SK-N-SH (cell line): ENCODE results near the gene IMPG1. TPM values are rescaled to one million over a fixed set of nuclear protein-coding genes. Genes with fewer than 3 reads are reported as not detected.

Experiments used
- CTCF ChIA-PET: fragments of 300-600, 350-600 bp; formaldehyde crosslinking; extraction: SDS; loops from one replicate; lab custom pipeline; 2021; lab: Yijun Ruan, JAX
- POLR2A ChIA-PET: fragments of 350-600 bp; sonication (Branson Sonifier 250); formaldehyde crosslinking; extraction: SDS; loops from one replicate; lab custom pipeline; 2020; ENCODE audit warnings: antibody characterized with exemption, inconsistent platforms; lab: Yijun Ruan, JAX
- DNase-seq: peaks from one replicate; pipeline ENCODE4 v3.0.0; 2012
- H2AFZ ChIP-seq: fragments of 200-600 bp; sonication (generic); 2 replicates; pipeline ENCODE4 v1.8.1; 2016; ENCODE audit warnings: antibody characterized with exemption, mild to moderate bottlenecking, low read depth
- H3F3A ChIP-seq: fragments of 200-600 bp; sonication (generic); replicated peaks from 2 replicates; pipeline ENCODE3; 2016; ENCODE audit warnings: antibody characterized with exemption, mild to moderate bottlenecking; ENCODE audit not compliant: insufficient read depth
- H3K27ac ChIP-seq, 2 experiments: fragments of 200-500 bp in 1 of 2; fragments of 200-600 bp in 1 of 2; sonication (Bioruptor generic) in 1 of 2; sonication (generic), shearing (Covaris generic) in 1 of 2; 2 replicates each; pipeline versions ENCODE4 v1.5.1 to v1.6.1; 2014 to 2016; ENCODE audit warnings: low read depth in 2 of 2, inconsistent platforms in 1 of 2, low read length in 1 of 2, mild to moderate bottlenecking in 1 of 2, mixed read lengths in 1 of 2
- H3K27me3 ChIP-seq: fragments of 200-600 bp; sonication (generic), shearing (Covaris generic); 2 replicates; pipeline ENCODE4 v1.6.1; 2016; ENCODE audit warnings: mixed run types; ENCODE audit not compliant: insufficient read depth
- H3K36me3 ChIP-seq, 2 experiments: fragments of 200-500 bp in 1 of 2; fragments of 200-600 bp in 1 of 2; sonication (Bioruptor generic) in 1 of 2; sonication (generic) in 1 of 2; replicated peaks in 1 of 2; 2 replicates each; pipeline versions ENCODE3 to v1.5.1; 2014 to 2016; ENCODE audit warnings: low read length in 1 of 2, mild to moderate bottlenecking in 1 of 2; ENCODE audit not compliant: insufficient read depth in 2 of 2, control insufficient read depth in 1 of 2
- H3K4me1 ChIP-seq, 2 experiments: fragments of 200-500 bp in 1 of 2; fragments of 200-600 bp in 1 of 2; sonication (Bioruptor generic) in 1 of 2; sonication (generic), shearing (Covaris generic) in 1 of 2; 2 replicates each; pipeline versions ENCODE4 v1.5.1 to v1.6.1; 2014 to 2016; ENCODE audit warnings: low read depth in 1 of 2, low read length in 1 of 2, mixed run types in 1 of 2; ENCODE audit not compliant: insufficient read depth in 2 of 2, control insufficient read depth in 1 of 2
- H3K4me2 ChIP-seq: fragments of 200-600 bp; sonication (generic), shearing (Covaris generic); 2 replicates; pipeline ENCODE4 v1.6.1; 2017; ENCODE audit warnings: mixed run types
- H3K4me3 ChIP-seq, 2 experiments: fragments of 200-500 bp in 1 of 2; fragments of 200-600 bp in 1 of 2; sonication (Bioruptor generic) in 1 of 2; sonication (generic), shearing (Covaris generic) in 1 of 2; 2 replicates each; pipeline versions ENCODE4 v1.5.1 to v1.8.1; 2014 to 2016; ENCODE audit warnings: low read depth in 2 of 2, inconsistent platforms in 1 of 2, low read length in 1 of 2, mild to moderate bottlenecking in 1 of 2, mixed read lengths in 1 of 2, moderate library complexity in 1 of 2
- H3K79me2 ChIP-seq: fragments of 200-600 bp; sonication (generic); 2 replicates; pipeline ENCODE4 v1.8.1; 2017; ENCODE audit warnings: mild to moderate bottlenecking; ENCODE audit not compliant: insufficient read depth
- H3K9ac ChIP-seq: fragments of 200-600 bp; sonication (generic); 2 replicates; pipeline ENCODE4 v1.6.1; 2017; ENCODE audit warnings: mixed run types
- H3K9me2 ChIP-seq: fragments of 200-600 bp; sonication (generic); 2 replicates; pipeline ENCODE4 v1.6.1; 2017; ENCODE audit warnings: mixed run types
- H3K9me3 ChIP-seq: fragments of 200-600 bp; sonication (generic); 2 replicates; pipeline ENCODE4 v1.6.1; 2017; ENCODE audit warnings: mixed run types, mild to moderate bottlenecking, moderate library complexity
- H4K20me1 ChIP-seq: fragments of 200-600 bp; sonication (generic); 2 replicates; pipeline ENCODE4 v1.6.1; 2017; ENCODE audit warnings: mild to moderate bottlenecking, mixed run types; ENCODE audit not compliant: insufficient read depth
- CHD2 ChIP-seq: fragments of 150-350 bp; IDR thresholded peaks from 2 replicates; pipeline ENCODE4 v1.6.1; 2018; ENCODE audit warnings: low read length; ENCODE audit not compliant: partially characterized antibody
- EP300 ChIP-seq, 2 experiments: IDR thresholded peaks; 2 replicates each; pipeline versions ENCODE4 v1.4.0 to v1.6.1; 2012; ENCODE audit warnings: borderline replicate concordance in 1 of 2, low read depth in 1 of 2, low read length in 1 of 2
- EZH2phosphoT487 ChIP-seq: fragments of 200-600 bp; sonication (generic); IDR thresholded peaks from 2 replicates; pipeline ENCODE4 v1.6.1; 2017; ENCODE audit warnings: low read depth, mixed run types, mild to moderate bottlenecking, antibody characterized with exemption, moderate library complexity, borderline replicate concordance
- FOXJ3 ChIP-seq: sonication (generic); formaldehyde crosslinking; IDR thresholded peaks from 2 replicates; pipeline ENCODE4 v1.5.1; 2020; ENCODE audit warnings: mild to moderate bottlenecking, missing genetic modification reagents
- GABPA ChIP-seq: IDR thresholded peaks from 2 replicates; pipeline ENCODE4 v1.4.0; 2012; ENCODE audit warnings: low read depth, mild to moderate bottlenecking
- MAX ChIP-seq: IDR thresholded peaks from 2 replicates; pipeline ENCODE4 v1.4.0; 2012; ENCODE audit warnings: low read depth
- MEF2A ChIP-seq: IDR thresholded peaks from 2 replicates; pipeline ENCODE4 v1.4.0; 2012; ENCODE audit warnings: low read depth, borderline replicate concordance
- MXI1 ChIP-seq: IDR thresholded peaks from 2 replicates; pipeline ENCODE4 v1.6.1; 2012; ENCODE audit warnings: mild to moderate bottlenecking, low read depth, low read length, improper control_type of control experiment
- NFIC ChIP-seq: IDR thresholded peaks from 2 replicates; pipeline ENCODE4 v1.4.0; 2012; ENCODE audit warnings: borderline replicate concordance
- PBX3 ChIP-seq: IDR thresholded peaks from 2 replicates; pipeline ENCODE4; 2012
- POLR2AphosphoS5 ChIP-seq: IDR thresholded peaks from 2 replicates; pipeline ENCODE4 v1.6.1; 2012; ENCODE audit warnings: low read depth, low read length
- RAD21 ChIP-seq: IDR thresholded peaks from 2 replicates; pipeline ENCODE4 v1.6.1; 2012; ENCODE audit warnings: mild to moderate bottlenecking, low read length
- RCOR1 ChIP-seq: fragments of 150-350 bp; IDR thresholded peaks from 2 replicates; pipeline ENCODE4 v1.6.1; 2017; ENCODE audit warnings: antibody characterized with exemption, low read length
- RFX5 ChIP-seq: IDR thresholded peaks from 2 replicates; pipeline ENCODE4 v1.6.1; 2012; ENCODE audit warnings: mild to moderate bottlenecking, improper control_type of control experiment, low read length
- RXRA ChIP-seq: IDR thresholded peaks from 2 replicates; pipeline ENCODE4 v1.4.0; 2012; ENCODE audit warnings: low read depth, mild to moderate bottlenecking, borderline replicate concordance
- SMC3 ChIP-seq: IDR thresholded peaks from 2 replicates; pipeline ENCODE4 v1.6.1; 2012; ENCODE audit warnings: low read depth, low read length, improper control_type of control experiment
- TAF1 ChIP-seq: IDR thresholded peaks from 2 replicates; pipeline ENCODE4 v1.6.1; 2012; ENCODE audit warnings: low read depth, mild to moderate bottlenecking, low read length, moderate library complexity, borderline replicate concordance
- USF1 ChIP-seq: IDR thresholded peaks from 2 replicates; pipeline ENCODE4 v1.4.0; 2012; ENCODE audit warnings: low read depth, borderline replicate concordance
- USF2 ChIP-seq: fragments of 150-350 bp; IDR thresholded peaks from 2 replicates; pipeline ENCODE4 v1.6.1; 2017; ENCODE audit warnings: antibody characterized with exemption, low read length, low read depth, borderline replicate concordance
- ZBTB33 ChIP-seq: IDR thresholded peaks from 2 replicates; pipeline ENCODE4 v1.4.0; 2012; ENCODE audit warnings: low read depth, borderline replicate concordance
- whole genome bisulfite sequencing: methylation state at CpG from one replicate; pipeline ENCODE4 v1.1.6; 2017; ENCODE audit warnings: low lambda C conversion rate; 5-methylcytosine and 5-hydroxymethylcytosine counted together
- polyA plus RNA-seq, 3 experiments: library from polyadenylated mRNA; depleted of rRNA; stranded (reverse); fragments of >200 nt; gene quantifications; 2 replicates each; pipeline ENCODE4 v1.2.3, GENCODE V29; 2012

IMPG1 gene
- polyA plus RNA-seq, 1 of the 3 experiments (the other 2 are of a cell fraction), result not detected

GRCh38 chr6:76035713-76036112 is 36.7 kb downstream of the IMPG1 start:
- Histone ChIP-seq H3K27ac (no peak overlapping the region), H3K9me3 (no peaks in the 10 kb centered on the region), H3K9ac (no peak overlapping the region), H3K36me3 (no peaks in the 10 kb centered on the region), H3K27me3 (no peaks in the 10 kb centered on the region), H3F3A (no peaks in the 10 kb centered on the region), H2AFZ (no peak overlapping the region), H4K20me1 (no peaks in the 10 kb centered on the region), H3K4me2 (no peak overlapping the region), H3K9me2 (no peaks in the 10 kb centered on the region), H3K79me2 (no peaks in the 10 kb centered on the region), H3K4me1 (no peaks in the 10 kb centered on the region), H3K4me3 (no peak overlapping the region)
- TF ChIP-seq RFX5 (no peak), EP300 (IDR thresholded peaks at IDR 0.05; ENCODE audit: borderline replicate concordance in 1 of 2, low read depth in 1 of 2, low read length in 1 of 2) (no peak), MAX (no peak), ZBTB33 (no peak), SMC3 (no peak), USF2 (no peak), MXI1 (no peak), PBX3 (no peak), RCOR1 (no peak), MEF2A (no peak), RXRA (no peak), USF1 (no peak), POLR2AphosphoS5 (no peak), FOXJ3 (CRISPR knock-in tag) (no peak), CHD2 (no peak), NFIC (no peak), RAD21 (no peak), TAF1 (no peak), GABPA (no peak), EZH2phosphoT487 (no peak)
- CTCF ChIA-PET, result no interaction called here
- 4% methylated on average over 1 of the region's 1 CpG for WGBS
- no peak for DNase-seq
- POLR2A ChIA-PET, result no interaction called here
